ENCODE results near the gene COL15A1. TPM values are rescaled to one million over a fixed set of nuclear protein-coding genes. Genes with fewer than 3 reads are reported as not detected.

The COL15A1 gene
- total and polyA plus RNA-seq, 2 of the 8 experiments (the other 6 are each of a cell fraction or from before 2014, with no cell fraction given) = 0.12 to 0.15 TPM

- ChIA-PET POLR2A (ENCODE audit: partially characterized antibody) (no interaction called here), CTCF (ENCODE audit: partially characterized antibody) (interaction anchor here (1.1 to 1.6 kb wide), 2 partner anchors 8 to 16 kb away, joined by 3 to 4 read pairs; no protein-coding TSS in a partner anchor)
- TF ChIP-seq YY1 (IDR thresholded peaks at IDR 0.05; ENCODE audit: low read depth, low read length) (no peak), ZNF274 (IDR thresholded peaks at IDR 0.05; ENCODE audit: borderline replicate concordance, extremely low read depth, low read length) (no peak), SRF (IDR thresholded peaks at IDR 0.05; ENCODE audit: low read depth, low read length) (no peak), CREB1 (IDR thresholded peaks at IDR 0.05) (no peak), RNF2 (IDR thresholded peaks at IDR 0.05; ENCODE audit: borderline replicate concordance, low read depth, low read length, missing control alignments, poor library complexity, severe bottlenecking) (no peak), CBX8 (IDR thresholded peaks at IDR 0.05; ENCODE audit: borderline replicate concordance, low read depth, low read length) (no peak), MAFK (IDR thresholded peaks at IDR 0.05; ENCODE audit: low read depth, low read length) (no peak), USF2 (IDR thresholded peaks at IDR 0.05; ENCODE audit: low read length) (no peak), NRF1 (IDR thresholded peaks at IDR 0.05; ENCODE audit: low read depth, low read length) (no peak), CHD1 (IDR thresholded peaks at IDR 0.05; ENCODE audit: low read depth, low read length) (no peak), POLR2A (IDR thresholded peaks at IDR 0.05; ENCODE audit: control extremely low read depth in 1 of 2, low read depth in 2 of 2, low read length in 2 of 2) (no peak), HDAC6 (IDR thresholded peaks at IDR 0.05; ENCODE audit: low read depth, low read length) (no peak)
- Histone ChIP-seq H3K27ac (ENCODE audit: low read depth, low read length) (no peak overlapping the region), H3K4me3 (ENCODE audit: extremely low read depth in 1 of 4, insufficient read depth in 2 of 4, low read depth in 3 of 4, low read length in 4 of 4) (no peak overlapping the region), H2AFZ (ENCODE audit: low read length) (no peak overlapping the region), H3K36me3 (ENCODE audit: control insufficient read depth in 2 of 4, insufficient read depth in 4 of 4, low read length in 3 of 4) (no peaks in the 10 kb centered on the region), H2BK15ac (ENCODE audit: low read length) (no peak overlapping the region), H4K91ac (replicated peaks; ENCODE audit: insufficient read length, low read length) (no peak overlapping the region), H3K23me2 (ENCODE audit: low read depth, low read length) (no peaks in the 10 kb centered on the region; the same call in 1 of the 2 replicates), H3K4me1 (replicated peaks in 1 of 4; ENCODE audit: control insufficient read depth in 3 of 4, insufficient read depth in 4 of 4, low read length in 3 of 4) (no peaks in the 10 kb centered on the region), H3K56ac (replicated peaks; ENCODE audit: insufficient read length, low read depth, low read length) (no peak overlapping the region), H3K79me1 (ENCODE audit: low read depth, low read length) (no peaks in the 10 kb centered on the region), H3K18ac (ENCODE audit: extremely low read depth, low read length) (no peak overlapping the region), H3K9me3 (ENCODE audit: insufficient read depth in 2 of 2, low read depth in 1 of 2, low read length in 1 of 2) (peaks cover 3 to 4% of the 10 kb centered on the region in 2 experiments; a peak in 1 of 4 replicates), H2BK12ac (ENCODE audit: low read depth, low read length) (no peak overlapping the region), H4K20me1 (replicated peaks in 1 of 2; ENCODE audit: control insufficient read depth in 1 of 2, insufficient read depth in 2 of 2, low read length in 2 of 2) (no peaks in the 10 kb centered on the region), H2BK120ac (replicated peaks; ENCODE audit: low read depth, low read length) (no peak overlapping the region), H2BK5ac (ENCODE audit: low read depth, low read length) (no peak overlapping the region), H4K5ac (ENCODE audit: insufficient read length, low read depth, low read length) (no peak overlapping the region), H3K14ac (ENCODE audit: insufficient read length) (no peak overlapping the region), H4K8ac (ENCODE audit: extremely low read depth, insufficient read depth, low read length) (no peak overlapping the region), H3K4ac (replicated peaks; ENCODE audit: insufficient read length, low read depth, low read length) (no peak overlapping the region), H3K27me3 (replicated peaks in 1 of 4; ENCODE audit: control insufficient read depth in 3 of 4, extremely low read depth in 1 of 4, insufficient read depth in 3 of 4, low read length in 3 of 4) (no peaks in the 10 kb centered on the region), H3K79me2 (ENCODE audit: control insufficient read depth in 1 of 2, insufficient read depth in 2 of 2, low read length in 2 of 2) (no peaks in the 10 kb centered on the region), H3K23ac (ENCODE audit: insufficient read length) (no peak overlapping the region), H2AK5ac (ENCODE audit: low read depth, low read length) (no peak overlapping the region), H2BK20ac (ENCODE audit: low read length) (no peak overlapping the region), H3K9ac (replicated peaks in 1 of 4; ENCODE audit: extremely low read depth in 1 of 4, low read depth in 3 of 4, low read length in 3 of 4) (no peak overlapping the region), H3K4me2 (ENCODE audit: insufficient read depth in 1 of 2, low read depth in 2 of 2, low read length in 2 of 2) (no peak overlapping the region)
- FAIRE-seq (no peak), DNase-seq (ENCODE audit: low read depth in 1 of 2, low spot score in 2 of 2) (no peak)
- 80% methylated on average over 2 of the region's 2 CpGs; no CpG with 5 or more reads in 1 of the 2 experiments for WGBS, 2 experiments (ENCODE audit: extremely low coverage in 1 of 2, insufficient coverage in 1 of 2, insufficient read length in 1 of 2, insufficient replicate concordance in 2 of 2, low coverage in 1 of 2, low lambda C conversion rate in 2 of 2, missing lambda C conversion rate in 1 of 2)
Observed at GRCh38 chr9:98896632-98897031, 47.1 kb upstream of the COL15A1 start.

Data from H1 (cell line).